ENCODE data around the gene GIMAP8. TPM values are rescaled to one million over a fixed set of nuclear protein-coding genes. Genes with fewer than 3 reads are reported as not detected.

The GIMAP8 gene
- total and polyA plus RNA-seq, 4 donors, result 14.4 to 25.0 (median 22.0) TPM

DNA sequence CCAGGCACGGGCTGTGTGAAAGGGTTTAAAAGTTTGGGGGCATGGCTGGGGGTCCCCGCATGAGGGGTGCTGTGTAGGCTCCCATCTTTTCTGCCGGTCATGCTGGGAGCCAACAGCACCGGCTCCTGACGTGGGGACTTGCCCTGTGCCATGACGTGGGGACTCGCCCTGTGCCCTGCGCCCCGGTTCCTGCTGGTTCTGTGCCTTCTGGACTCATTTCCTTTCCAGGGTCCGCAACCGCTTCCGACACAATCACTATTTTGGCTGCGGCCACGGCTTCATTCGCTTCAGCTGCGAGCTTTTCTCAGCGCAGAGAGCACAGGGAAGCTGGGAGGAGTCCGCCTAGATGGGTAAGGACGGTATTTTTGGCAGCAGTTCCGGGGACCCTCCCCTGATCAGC is 7.6 kb upstream of the GIMAP8 start:
- TF ChIP-seq, protein P1, sequence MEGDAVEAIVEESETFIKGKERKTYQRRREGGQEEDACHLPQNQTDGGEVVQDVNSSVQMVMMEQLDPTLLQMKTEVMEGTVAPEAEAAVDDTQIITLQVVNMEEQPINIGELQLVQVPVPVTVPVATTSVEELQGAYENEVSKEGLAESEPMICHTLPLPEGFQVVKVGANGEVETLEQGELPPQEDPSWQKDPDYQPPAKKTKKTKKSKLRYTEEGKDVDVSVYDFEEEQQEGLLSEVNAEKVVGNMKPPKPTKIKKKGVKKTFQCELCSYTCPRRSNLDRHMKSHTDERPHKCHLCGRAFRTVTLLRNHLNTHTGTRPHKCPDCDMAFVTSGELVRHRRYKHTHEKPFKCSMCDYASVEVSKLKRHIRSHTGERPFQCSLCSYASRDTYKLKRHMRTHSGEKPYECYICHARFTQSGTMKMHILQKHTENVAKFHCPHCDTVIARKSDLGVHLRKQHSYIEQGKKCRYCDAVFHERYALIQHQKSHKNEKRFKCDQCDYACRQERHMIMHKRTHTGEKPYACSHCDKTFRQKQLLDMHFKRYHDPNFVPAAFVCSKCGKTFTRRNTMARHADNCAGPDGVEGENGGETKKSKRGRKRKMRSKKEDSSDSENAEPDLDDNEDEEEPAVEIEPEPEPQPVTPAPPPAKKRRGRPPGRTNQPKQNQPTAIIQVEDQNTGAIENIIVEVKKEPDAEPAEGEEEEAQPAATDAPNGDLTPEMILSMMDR (IDR thresholded peaks at IDR 0.05; ENCODE audit: control extremely low read depth, extremely low read depth), result no peak
- Histone ChIP-seq H3K9me3 (ENCODE audit: control insufficient read depth in 4 of 4, insufficient read depth in 3 of 4, low read length in 3 of 4) (peaks cover 0 to 14% (median 0%) of the 10 kb centered on the region in 4 donors), H3K4me3 (no peak overlapping the region), H3K4me1 (ENCODE audit: control insufficient read depth in 5 of 5, insufficient read depth in 5 of 5, low read length in 5 of 5) (no peaks in the 10 kb centered on the region), H3K36me3 (ENCODE audit: control insufficient read depth in 4 of 4, insufficient read depth in 4 of 4, low read length in 4 of 4) (no peaks in the 10 kb centered on the region), H3K9ac (ENCODE audit: insufficient read depth in 1 of 2, low read length in 2 of 2) (no peak overlapping the region), H3K27ac (ENCODE audit: low read depth in 1 of 2, low read length in 1 of 2) (no peak overlapping the region), H3K27me3 (ENCODE audit: control insufficient read depth in 3 of 3, insufficient read depth in 3 of 3, low read length in 2 of 3) (no peaks in the 10 kb centered on the region)
- ATAC-seq (ENCODE audit: insufficient read depth, low FRiP score) (no peak), DNase-seq (no peak)
- 96 to 97% methylated on average over 20 of the region's 20 CpGs for WGBS, 2 donors

DNA sequence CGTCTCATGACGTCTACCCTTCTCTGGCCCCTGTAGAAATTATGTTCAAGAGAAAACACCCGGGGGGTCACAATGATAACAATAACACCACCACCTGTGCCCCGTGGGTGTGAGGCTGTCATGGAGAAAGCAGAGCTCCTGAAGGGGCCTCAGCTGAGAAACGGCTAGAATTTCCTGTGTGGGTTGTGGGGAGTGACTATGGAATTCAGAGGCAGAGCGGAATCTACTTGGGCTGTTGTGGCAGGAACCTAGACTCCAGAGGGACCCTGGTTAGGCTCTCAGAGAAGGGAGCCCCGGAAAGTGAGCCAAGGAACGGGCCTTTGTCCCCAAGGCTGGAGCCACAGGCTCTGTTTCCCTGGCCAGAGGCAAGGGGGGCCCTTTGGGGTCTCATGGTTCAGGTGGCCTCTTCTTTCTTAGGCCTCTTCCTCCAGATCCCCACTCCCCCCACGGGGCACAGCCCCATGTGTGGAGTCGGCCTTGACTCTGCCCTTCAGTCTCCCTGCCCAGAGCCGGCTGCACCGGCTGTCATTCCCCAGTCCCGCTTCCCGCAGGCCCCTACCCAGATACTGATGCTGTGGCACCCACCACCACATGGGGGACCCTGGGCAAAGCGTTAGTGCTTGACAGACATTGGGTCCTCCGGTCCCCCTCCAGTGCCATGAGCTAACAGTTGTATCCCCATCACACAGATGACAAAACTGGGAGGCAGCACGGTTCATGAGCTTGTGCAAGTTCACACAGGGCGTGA is 6.5 kb upstream of the GIMAP8 start:
- Histone ChIP-seq H3K36me3 (ENCODE audit: control insufficient read depth in 4 of 4, insufficient read depth in 4 of 4, low read length in 4 of 4) (no peaks in the 10 kb centered on the region), H3K4me3 (no peak overlapping the region), H3K27ac (ENCODE audit: low read depth in 1 of 2, low read length in 1 of 2) (no peak overlapping the region), H3K9ac (ENCODE audit: insufficient read depth in 1 of 2, low read length in 2 of 2) (no peak overlapping the region), H3K4me1 (ENCODE audit: control insufficient read depth in 5 of 5, insufficient read depth in 5 of 5, low read length in 5 of 5) (peaks cover 0 to 2% (median 0%) of the 10 kb centered on the region in 5 donors), H3K27me3 (ENCODE audit: control insufficient read depth in 3 of 3, insufficient read depth in 3 of 3, low read length in 2 of 3) (no peaks in the 10 kb centered on the region), H3K9me3 (ENCODE audit: control insufficient read depth in 4 of 4, insufficient read depth in 3 of 4, low read length in 3 of 4) (peaks cover 0 to 14% (median 0%) of the 10 kb centered on the region in 4 donors)
- ATAC-seq (ENCODE audit: insufficient read depth, low FRiP score) (no peak), DNase-seq (no peak)
- WGBS, 2 donors, result 64 to 78% methylated on average over 18 of the region's 18 CpGs
- TF ChIP-seq, protein P1 (IDR thresholded peaks at IDR 0.05; ENCODE audit: control extremely low read depth, extremely low read depth), result no peak

DNA sequence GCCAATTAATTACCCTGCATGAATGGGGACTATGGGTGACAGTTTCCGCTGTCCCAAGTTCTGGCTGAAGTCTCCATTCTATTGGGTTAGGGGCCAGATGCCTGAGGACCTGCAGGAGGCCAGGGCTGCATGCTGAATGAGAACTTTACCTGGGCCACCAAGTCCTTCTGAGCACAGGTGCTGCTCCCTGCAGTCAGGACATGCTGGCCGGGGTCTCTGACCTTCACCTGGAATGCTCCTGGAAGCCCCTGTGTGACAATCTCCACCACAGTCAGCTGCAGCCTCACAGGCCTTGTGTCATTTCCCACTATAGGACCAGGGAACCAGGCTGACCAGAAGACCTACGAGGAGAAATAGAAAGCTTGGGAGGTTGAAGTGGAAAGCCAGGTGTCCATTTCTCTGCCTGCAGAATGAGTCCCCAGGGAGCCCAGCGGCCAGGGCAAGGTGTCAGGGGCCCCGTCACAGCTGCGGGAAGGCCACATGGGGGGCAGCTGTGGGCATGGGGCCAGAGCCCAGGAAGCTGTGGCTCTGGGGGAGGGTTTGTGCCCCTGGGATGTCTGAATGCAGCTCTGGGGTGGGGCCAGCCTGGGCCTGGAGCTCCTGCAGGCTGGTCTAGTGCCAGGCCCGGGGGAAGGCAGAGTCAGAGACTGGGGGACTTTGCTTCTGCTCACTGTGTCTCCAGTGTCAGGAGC is 5.6 kb upstream of the GIMAP8 start:
- H3K27me3 ChIP-seq (ENCODE audit: control insufficient read depth in 3 of 3, insufficient read depth in 3 of 3, low read length in 2 of 3), result no peaks in the 10 kb centered on the region
- no peak overlapping the region for H3K9ac ChIP-seq (ENCODE audit: insufficient read depth in 1 of 2, low read length in 2 of 2)
- peaks cover 0 to 14% (median 0%) of the 10 kb centered on the region in 4 donors for H3K9me3 ChIP-seq (ENCODE audit: control insufficient read depth in 4 of 4, insufficient read depth in 3 of 4, low read length in 3 of 4)
- H3K4me3 ChIP-seq, result no peak overlapping the region
- peaks cover 0 to 8% (median 0%) of the 10 kb centered on the region in 5 donors for H3K4me1 ChIP-seq (ENCODE audit: control insufficient read depth in 5 of 5, insufficient read depth in 5 of 5, low read length in 5 of 5)
- no peak for ATAC-seq (ENCODE audit: insufficient read depth, low FRiP score)
- WGBS, 2 donors, result 69 to 82% methylated on average over 7 of the region's 7 CpGs
- H3K27ac ChIP-seq (ENCODE audit: low read depth in 1 of 2, low read length in 1 of 2), result no peak overlapping the region
- TF ChIP-seq, protein P1 (IDR thresholded peaks at IDR 0.05; ENCODE audit: control extremely low read depth, extremely low read depth), result no peak
- DNase-seq, result no peak
- no peaks in the 10 kb centered on the region for H3K36me3 ChIP-seq (ENCODE audit: control insufficient read depth in 4 of 4, insufficient read depth in 4 of 4, low read length in 4 of 4)

Data from lung (tissue), 12 donors.